MG63 (cell line): Measurements from ENCODE around the gene DNAH3. TPM values are rescaled to one million over a fixed set of nuclear protein-coding genes. Genes with fewer than 3 reads are reported as not detected.
"Not testable (repeated sequence)": the region's sequence is repeated elsewhere in the genome, so short reads cannot be mapped to it uniquely, and the experiment has no call there.

ENCODE experiments used
- DNase-seq: peaks from one replicate; pipeline ENCODE4 v3.0.0-alpha.2; 2020
- H3K27me3 ChIP-seq: fragments of 250-450 bp; sonication (Bioruptor Pico); 2 replicates; pipeline ENCODE4 v1.5.1; 2020; ENCODE audit warnings: mild to moderate bottlenecking, moderate library complexity
- H3K36me3 ChIP-seq: fragments of 250-450 bp; sonication (Bioruptor Pico); 2 replicates; pipeline ENCODE4 v1.5.1; 2020; ENCODE audit warnings: mild to moderate bottlenecking, moderate library complexity
- H3K4me3 ChIP-seq: fragments of 250-450 bp; sonication (Bioruptor Pico); 2 replicates; pipeline ENCODE4 v1.5.1; 2020; ENCODE audit warnings: mild to moderate bottlenecking, moderate library complexity
- H3K9me3 ChIP-seq: fragments of 250-450 bp; sonication (Bioruptor Pico); 2 replicates; pipeline ENCODE4 v1.5.1; 2020; ENCODE audit warnings: mild to moderate bottlenecking, moderate library complexity
- total RNA-seq: library from RNA; depleted of rRNA; stranded (reverse); fragments of >200 nt; shearing (Covaris generic); gene quantifications from 2 replicates; pipeline ENCODE4 v1.2.3, GENCODE V29; 2014; ENCODE audit warnings: low replicate concordance

Gene DNAH3
- total RNA-seq, 1 experiment from 2014 or later: not detected

- Histone ChIP-seq H3K9me3 (no peaks in the 10 kb centered on the region), H3K36me3 (no peaks in the 10 kb centered on the region), H3K27me3 (no peaks in the 10 kb centered on the region), H3K4me3 (no peak overlapping the region)
- peak; percentile 40 for DNase-seq
These were observed 48.8 kb downstream of the DNAH3 start for GRCh38 chr16:21101631-21102420.

- DNase-seq: peak; percentile 67
- no peaks in the 10 kb centered on the region for H3K9me3 ChIP-seq
- no peaks in the 10 kb centered on the region for H3K36me3 ChIP-seq
- no peaks in the 10 kb centered on the region for H3K27me3 ChIP-seq
- no peak overlapping the region for H3K4me3 ChIP-seq
These were observed 50.2 kb downstream of the DNAH3 start for GRCh38 chr16:21100447-21100846.

GRCh38 chr16:21097151-21097550, 53.5 kb downstream of the DNAH3 start:
- no peaks in the 10 kb centered on the region for H3K9me3 ChIP-seq
- peak; percentile 49 for DNase-seq
- no peaks in the 10 kb centered on the region for H3K36me3 ChIP-seq
- H3K4me3 ChIP-seq: no peak overlapping the region
- H3K27me3 ChIP-seq: no peaks in the 10 kb centered on the region

DNA sequence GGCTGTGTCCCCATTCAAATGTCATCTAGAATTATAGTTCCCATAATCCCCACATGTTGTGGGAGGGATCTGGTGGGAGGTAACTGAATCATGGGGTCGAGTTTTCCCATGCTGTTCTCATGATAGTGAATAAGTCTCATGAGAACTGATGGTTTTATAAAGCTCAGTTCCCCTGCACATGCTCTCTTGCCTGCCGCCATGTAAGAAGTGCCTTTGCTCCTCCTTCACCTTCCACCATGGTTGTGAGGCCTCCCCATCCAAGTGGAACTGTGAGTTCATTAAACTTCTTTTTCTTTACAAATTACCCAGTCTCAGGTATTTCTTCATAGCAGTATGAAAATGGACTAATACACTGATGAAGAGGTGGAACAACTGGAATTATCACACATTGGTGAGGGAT, 55.9 kb downstream of the DNAH3 start:
- H3K9me3 ChIP-seq, H3K27me3 ChIP-seq, H3K4me3 ChIP-seq, DNase-seq, H3K36me3 ChIP-seq: not testable (repeated sequence)

DNA sequence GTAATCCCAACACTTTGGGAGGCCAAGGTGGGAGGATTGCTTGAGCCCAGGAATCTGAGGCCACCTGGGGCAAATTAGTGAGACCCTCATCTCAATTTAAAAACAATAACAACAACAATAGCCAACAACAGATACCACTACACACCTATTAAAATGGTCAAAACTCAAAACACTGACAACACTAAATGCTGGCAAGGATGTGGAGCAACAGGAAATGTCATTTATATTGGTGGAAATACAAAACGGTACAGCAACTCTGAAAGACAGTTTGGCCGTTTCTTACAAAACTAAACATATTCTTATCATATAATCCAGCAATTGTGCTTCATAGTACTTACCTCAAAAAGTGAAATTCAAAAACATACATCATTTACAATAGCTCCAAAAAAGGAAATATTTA, 57.7 kb downstream of the DNAH3 start:
- DNase-seq: no peak
- Histone ChIP-seq H3K4me3 (no peak overlapping the region), H3K36me3 (no peaks in the 10 kb centered on the region), H3K27me3 (no peaks in the 10 kb centered on the region), H3K9me3 (peaks cover 2% of the 10 kb centered on the region; the same call in 1 of the 2 replicates)

DNA sequence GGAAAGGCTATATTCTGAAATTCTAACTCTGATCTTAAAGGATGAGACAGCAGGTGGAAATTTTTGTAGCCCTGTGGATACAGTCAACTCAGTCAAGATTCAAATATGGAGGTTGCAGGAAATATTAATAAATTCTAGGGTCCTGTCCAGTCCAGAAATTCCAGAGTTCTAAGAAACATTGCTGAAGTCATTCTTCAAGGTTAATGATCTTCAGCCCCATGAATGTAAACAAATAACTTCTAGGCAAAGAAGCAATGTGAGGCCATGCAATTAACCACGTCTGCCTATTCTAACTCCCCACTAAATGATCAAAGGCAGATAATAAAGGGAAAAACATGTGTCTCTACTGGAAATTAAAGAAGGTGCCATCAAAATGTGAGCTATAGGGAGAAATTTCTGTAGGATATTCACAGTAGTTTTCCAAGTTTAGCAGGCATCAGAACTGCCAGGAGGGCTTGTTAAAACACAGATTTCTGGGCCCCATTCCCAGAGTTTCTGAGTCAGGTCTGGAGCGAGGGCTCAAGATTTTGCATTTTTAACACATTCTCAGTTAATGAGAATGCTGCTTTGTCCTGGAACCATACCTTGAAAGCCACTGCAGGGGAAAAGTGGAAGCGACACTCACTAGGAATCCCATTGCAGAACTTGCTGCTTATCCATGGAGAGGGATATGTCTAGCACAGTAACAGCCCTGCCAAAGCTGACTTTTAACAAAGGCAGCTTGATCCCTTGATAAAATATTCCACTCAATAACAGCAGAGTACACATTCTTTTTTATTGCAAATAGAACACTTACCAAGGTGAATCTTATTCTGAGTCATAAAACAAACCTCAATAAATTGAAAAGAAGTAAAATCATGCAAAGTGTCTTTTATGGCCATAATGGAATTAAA, 61.8 kb downstream of the DNAH3 start:
- peaks cover 2% of the 10 kb centered on the region; the same call in 1 of the 2 replicates for H3K9me3 ChIP-seq
- peak; percentile 84 for DNase-seq
- H3K36me3 ChIP-seq: no peaks in the 10 kb centered on the region
- H3K4me3 ChIP-seq: no peak overlapping the region
- no peaks in the 10 kb centered on the region for H3K27me3 ChIP-seq

DNA sequence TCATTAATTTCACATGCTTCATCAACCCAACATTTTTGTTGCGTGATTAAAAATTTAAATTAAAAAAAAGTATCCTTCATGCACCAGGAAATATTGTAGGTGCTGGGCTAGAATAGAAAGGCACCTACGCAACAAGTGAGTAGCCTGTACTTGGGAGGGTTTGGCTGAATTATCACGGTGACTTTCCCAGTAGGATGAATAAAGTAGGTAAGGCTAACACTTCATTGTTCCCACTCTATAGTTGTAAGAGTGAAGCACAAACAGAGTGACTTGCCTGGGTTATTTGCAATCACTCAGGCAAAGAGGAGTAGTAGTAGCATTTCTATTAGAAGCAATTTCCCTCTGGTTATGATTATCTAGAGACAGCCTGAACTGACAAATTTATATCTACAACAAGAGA, 62.5 kb downstream of the DNAH3 start:
- no peak for DNase-seq
- peaks cover 2% of the 10 kb centered on the region; the same call in 1 of the 2 replicates for H3K9me3 ChIP-seq
- no peaks in the 10 kb centered on the region for H3K36me3 ChIP-seq
- no peak overlapping the region for H3K4me3 ChIP-seq
- H3K27me3 ChIP-seq: no peaks in the 10 kb centered on the region

DNA sequence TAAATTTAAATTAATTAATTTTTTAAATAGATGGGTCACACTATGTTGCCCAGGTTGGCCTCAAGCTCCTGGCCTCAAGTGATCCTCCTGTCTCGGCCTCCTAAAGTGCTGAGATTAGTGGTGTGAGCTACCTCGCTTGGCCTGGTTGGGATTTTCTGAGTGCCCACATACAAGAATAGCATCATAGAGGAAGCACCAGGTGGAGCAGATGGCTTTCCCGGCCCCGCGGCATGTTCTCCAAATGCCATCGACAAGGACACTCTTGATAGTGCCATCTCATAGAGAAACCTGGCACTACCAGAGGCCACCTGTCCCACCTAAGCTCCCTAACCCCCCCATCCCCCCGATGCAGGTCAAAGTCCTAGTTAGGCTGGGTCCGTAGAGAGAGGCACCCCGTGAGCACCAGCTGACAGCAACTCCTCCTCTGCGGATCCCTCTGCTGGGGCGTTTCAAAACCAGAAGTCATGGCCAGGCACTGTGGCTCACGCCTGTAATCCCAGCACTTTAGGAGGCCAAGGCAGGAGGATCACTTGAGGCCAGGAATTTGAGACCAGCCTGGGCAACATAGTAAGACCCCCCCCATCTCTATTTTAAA, 65.9 kb downstream of the DNAH3 start:
- Histone ChIP-seq H3K4me3 (no peak overlapping the region), H3K36me3 (no peaks in the 10 kb centered on the region), H3K27me3 (no peaks in the 10 kb centered on the region), H3K9me3 (no peaks in the 10 kb centered on the region)
- DNase-seq: no peak

DNA sequence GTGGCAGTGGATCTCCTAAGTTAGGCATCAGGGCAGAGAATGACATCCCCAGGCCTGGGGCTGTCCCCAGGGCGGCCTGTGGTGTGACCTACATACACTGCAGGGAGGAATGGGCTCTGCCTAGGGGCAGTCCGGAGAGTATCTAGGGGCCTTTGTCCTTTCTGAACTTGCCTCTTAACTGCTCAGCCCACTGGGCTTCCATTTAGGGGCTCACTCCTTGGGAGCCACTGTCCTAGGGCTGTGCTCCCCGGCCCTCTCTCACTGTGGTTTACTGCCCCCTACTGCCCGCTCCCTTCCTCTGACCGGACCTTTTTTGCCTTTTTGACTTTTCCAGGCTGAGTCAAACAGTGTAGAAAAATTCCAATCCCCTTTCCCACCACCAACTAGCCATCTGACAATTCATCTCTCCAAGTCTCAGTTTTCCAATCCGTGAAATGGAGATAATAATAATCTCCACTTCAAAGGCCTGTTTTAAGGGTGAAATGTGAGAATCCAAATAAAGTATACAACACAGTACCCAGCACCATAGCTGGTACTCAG, 66.8 kb downstream of the DNAH3 start:
- H3K36me3 ChIP-seq: no peaks in the 10 kb centered on the region
- no peak overlapping the region for H3K4me3 ChIP-seq
- H3K27me3 ChIP-seq: no peaks in the 10 kb centered on the region
- peak; percentile 51 for DNase-seq
- H3K9me3 ChIP-seq: no peaks in the 10 kb centered on the region

DNA sequence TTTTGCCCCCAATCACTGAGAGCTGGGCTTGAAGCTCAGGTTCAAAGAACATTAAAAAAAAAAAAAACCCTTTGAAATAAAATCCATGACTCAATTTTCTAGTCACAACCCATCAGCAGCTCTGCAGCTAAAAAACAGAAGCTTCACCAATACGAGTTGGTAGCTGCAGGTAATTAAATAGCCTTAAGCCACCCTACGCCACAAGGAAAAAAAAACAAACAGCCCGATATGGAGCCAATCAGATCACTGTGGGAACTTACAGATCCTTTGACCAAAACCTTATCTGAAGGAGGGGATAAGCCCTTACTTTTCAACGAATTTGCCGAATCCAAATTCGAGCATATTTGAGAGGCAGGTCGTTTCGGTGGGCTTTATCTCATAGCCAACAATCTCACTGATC, 69.3 kb downstream of the DNAH3 start:
- no peak for DNase-seq
- Histone ChIP-seq H3K27me3 (no peaks in the 10 kb centered on the region), H3K9me3 (no peaks in the 10 kb centered on the region), H3K36me3 (no peaks in the 10 kb centered on the region), H3K4me3 (no peak overlapping the region)

DNA sequence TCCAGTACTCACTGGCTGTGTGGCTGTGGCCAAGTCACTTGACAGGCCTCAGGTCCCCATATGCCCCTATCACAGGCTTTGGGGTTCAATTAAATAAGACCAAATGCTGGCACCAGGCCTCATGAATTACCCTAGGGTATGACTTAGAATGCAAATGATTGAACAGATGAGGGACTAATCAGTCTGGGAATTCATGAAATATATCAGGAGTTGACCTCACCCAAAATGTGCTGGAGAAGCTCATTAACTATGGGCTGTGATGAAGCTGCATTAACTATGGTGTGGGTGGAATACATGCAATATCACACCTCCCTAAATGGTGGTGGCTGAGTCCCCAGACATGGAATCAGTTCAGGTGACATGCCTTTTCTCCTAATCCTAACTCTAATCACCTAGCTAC, 72.1 kb downstream of the DNAH3 start:
- no peak for DNase-seq
- no peaks in the 10 kb centered on the region for H3K27me3 ChIP-seq
- no peaks in the 10 kb centered on the region for H3K9me3 ChIP-seq
- H3K4me3 ChIP-seq: no peak overlapping the region
- no peaks in the 10 kb centered on the region for H3K36me3 ChIP-seq

- Histone ChIP-seq H3K36me3 (no peaks in the 10 kb centered on the region), H3K4me3 (no peak overlapping the region), H3K9me3 (no peaks in the 10 kb centered on the region), H3K27me3 (no peaks in the 10 kb centered on the region)
- DNase-seq: no peak
These were observed 74.3 kb downstream of the DNAH3 start for GRCh38 chr16:21076186-21076883.

DNA sequence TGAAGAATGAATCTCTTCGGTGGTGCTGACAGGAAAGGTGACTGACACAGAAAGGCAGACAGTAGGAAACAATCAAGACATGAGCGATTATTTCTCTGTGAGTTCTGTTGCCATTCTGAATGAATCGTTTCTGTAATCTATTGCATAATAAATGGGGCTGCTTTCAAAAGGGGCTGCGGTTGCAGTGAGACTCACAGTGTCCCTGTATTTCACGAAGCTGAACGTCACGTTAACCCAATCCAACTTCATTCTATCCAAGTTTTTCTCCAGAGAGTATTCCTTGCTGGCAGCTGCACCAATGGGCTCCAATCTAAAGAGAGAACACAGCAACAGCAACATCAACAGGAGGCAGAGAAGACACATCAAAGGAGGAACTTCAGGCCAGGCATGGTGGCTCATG, 75.4 kb downstream of the DNAH3 start:
- DNase-seq: no peak
- Histone ChIP-seq H3K36me3 (no peaks in the 10 kb centered on the region), H3K4me3 (no peak overlapping the region)

DNA sequence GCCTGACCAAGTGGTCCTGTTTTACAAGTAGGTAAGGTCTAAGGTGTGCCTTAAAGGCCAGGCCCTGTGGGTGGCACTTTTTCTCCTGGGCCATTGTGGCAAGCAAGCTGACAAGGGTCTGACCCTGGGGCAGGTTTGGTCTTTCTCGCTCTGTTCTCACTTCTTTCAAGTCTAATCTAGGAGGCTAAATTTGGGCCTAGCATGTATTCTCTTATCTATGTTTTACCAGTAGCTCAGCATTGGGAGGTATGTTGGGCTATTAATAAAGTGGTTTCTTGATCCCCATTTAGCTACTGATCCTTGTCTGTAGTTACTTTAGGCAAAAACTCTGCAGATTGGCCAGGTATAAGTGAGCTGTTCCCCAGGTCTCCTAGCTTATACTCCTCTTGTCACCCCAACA, 77.7 kb downstream of the DNAH3 start:
- Histone ChIP-seq H3K4me3 (no peak overlapping the region), H3K36me3 (no peaks in the 10 kb centered on the region), H3K9me3 (no peaks in the 10 kb centered on the region), H3K27me3 (no peaks in the 10 kb centered on the region)
- DNase-seq: no peak

More for the DNA sequence above, 75.4 kb downstream of the DNAH3 start:
- H3K9me3 ChIP-seq: no peaks in the 10 kb centered on the region
- no peaks in the 10 kb centered on the region for H3K27me3 ChIP-seq

DNA sequence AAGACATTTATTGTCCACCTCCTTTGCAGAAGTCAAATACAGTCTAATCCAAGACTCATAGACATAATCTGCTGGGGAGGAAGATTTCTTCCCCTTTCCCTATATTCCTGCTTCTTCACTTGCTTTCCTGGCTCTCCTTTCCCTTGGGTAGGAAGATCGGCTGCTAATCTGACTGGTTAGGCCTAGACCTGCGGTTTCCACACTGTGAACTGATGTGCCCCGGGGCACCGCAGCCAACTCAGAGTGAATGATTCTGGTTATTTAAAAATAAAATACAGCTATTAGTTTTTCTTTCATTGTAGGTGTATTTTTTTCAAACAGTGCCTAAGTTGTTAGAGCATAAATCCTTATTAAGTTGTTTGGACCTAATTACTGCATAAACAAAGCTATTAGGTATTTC, 78.9 kb downstream of the DNAH3 start:
- Histone ChIP-seq H3K9me3 (no peaks in the 10 kb centered on the region; the same call in 1 of the 2 replicates), H3K36me3 (no peaks in the 10 kb centered on the region), H3K4me3 (no peak overlapping the region), H3K27me3 (no peaks in the 10 kb centered on the region)
- no peak for DNase-seq

GRCh38 chr16:21070564-21070963, 80.1 kb downstream of the DNAH3 start:
- DNase-seq: no peak
- H3K9me3 ChIP-seq: no peaks in the 10 kb centered on the region; the same call in 1 of the 2 replicates
- no peaks in the 10 kb centered on the region for H3K27me3 ChIP-seq
- H3K4me3 ChIP-seq: no peak overlapping the region
- H3K36me3 ChIP-seq: no peaks in the 10 kb centered on the region
